ENCODE results near the gene COA8.

COA8 gene

DNA sequence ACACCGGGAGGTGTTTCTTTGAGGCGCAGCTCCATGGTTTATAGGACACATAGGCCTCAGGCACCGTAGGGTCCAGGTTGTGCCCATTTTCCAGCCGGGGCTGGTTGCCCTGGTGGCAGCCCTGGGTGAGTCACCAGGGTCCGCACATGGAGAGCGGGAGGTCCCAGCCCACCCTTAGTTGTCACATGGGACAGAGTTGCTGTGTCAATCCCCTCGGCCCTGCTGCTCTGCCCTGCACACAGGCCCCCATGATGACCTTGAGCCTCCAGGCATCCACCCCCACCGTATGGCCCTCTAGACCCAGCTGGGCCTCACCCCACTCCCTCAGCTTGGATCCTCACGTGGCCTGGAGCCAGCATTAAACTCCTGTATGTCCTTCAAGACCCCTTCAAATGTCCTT is 26.1 kb upstream of the COA8 start:
- Histone ChIP-seq H3K27me3 (no peaks in the 10 kb centered on the region), H3K4me1 (peaks cover 7% of the 10 kb centered on the region), H3K36me3 (peaks cover 41% of the 10 kb centered on the region), H3K4me3 (ENCODE audit: low read depth, low read length) (no peak overlapping the region), H3K9me3 (no peaks in the 10 kb centered on the region)
- DNase-seq = no peak
- no peak for TF ChIP-seq CTCF (IDR thresholded peaks at IDR 0.05; ENCODE audit: low read depth, low read length)

- Histone ChIP-seq H3K27me3 (no peaks in the 10 kb centered on the region), H3K9me3 (no peaks in the 10 kb centered on the region), H3K36me3 (peaks cover 36% of the 10 kb centered on the region), H3K4me3 (ENCODE audit: low read depth, low read length) (no peak overlapping the region), H3K4me1 (peaks cover 7% of the 10 kb centered on the region)
- no peak for DNase-seq
- no peak for TF ChIP-seq CTCF (IDR thresholded peaks at IDR 0.05; ENCODE audit: low read depth, low read length)
Measured at GRCh38 chr14:103537175-103537990, 25.4 kb upstream of the COA8 start.

DNA sequence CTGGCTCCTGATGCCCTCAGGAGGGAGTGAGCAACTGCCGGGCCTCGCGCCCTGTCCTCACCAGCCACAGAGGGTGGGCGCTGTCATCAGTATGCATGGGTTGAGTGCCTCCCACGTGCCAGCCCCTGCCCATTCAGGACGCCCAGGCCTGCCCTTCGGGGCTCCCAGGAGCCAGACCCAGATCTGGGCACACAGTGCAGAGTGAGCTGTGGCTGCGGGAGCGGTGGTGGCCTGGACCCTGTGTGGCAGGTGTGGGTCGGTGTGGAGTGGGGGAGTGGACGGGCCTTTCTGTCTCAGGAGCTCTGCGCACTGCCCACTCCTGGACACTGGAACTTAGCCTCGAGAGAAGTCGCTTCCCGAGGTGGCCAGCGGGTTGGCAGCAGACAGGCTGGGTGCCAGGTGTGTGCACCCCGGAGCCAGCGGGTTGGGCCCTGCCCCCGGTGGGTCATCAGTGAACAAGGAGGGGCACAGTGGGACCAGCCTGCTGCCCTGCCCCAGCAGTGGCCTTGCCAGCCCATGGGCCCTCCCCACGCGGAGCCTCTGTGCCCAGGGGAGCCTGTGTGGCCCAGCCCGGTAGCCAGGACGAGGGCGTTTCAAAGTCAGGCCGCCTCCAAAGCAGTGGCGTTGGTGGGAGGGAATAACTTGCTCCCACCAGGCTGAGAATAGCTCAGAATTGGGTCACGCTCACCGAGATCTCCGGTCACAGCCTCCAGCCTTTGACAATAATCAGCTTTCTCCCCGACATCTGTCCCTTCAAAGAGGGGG is 24.3 kb upstream of the COA8 start:
- peaks cover 16% of the 10 kb centered on the region for H3K4me1 ChIP-seq
- H3K36me3 ChIP-seq = peaks cover 25% of the 10 kb centered on the region
- no peak overlapping the region for H3K4me3 ChIP-seq (ENCODE audit: low read depth, low read length)
- no peaks in the 10 kb centered on the region for H3K9me3 ChIP-seq
- H3K27me3 ChIP-seq = no peaks in the 10 kb centered on the region
- no peak for TF ChIP-seq CTCF (IDR thresholded peaks at IDR 0.05; ENCODE audit: low read depth, low read length)
- DNase-seq = no peak

DNA sequence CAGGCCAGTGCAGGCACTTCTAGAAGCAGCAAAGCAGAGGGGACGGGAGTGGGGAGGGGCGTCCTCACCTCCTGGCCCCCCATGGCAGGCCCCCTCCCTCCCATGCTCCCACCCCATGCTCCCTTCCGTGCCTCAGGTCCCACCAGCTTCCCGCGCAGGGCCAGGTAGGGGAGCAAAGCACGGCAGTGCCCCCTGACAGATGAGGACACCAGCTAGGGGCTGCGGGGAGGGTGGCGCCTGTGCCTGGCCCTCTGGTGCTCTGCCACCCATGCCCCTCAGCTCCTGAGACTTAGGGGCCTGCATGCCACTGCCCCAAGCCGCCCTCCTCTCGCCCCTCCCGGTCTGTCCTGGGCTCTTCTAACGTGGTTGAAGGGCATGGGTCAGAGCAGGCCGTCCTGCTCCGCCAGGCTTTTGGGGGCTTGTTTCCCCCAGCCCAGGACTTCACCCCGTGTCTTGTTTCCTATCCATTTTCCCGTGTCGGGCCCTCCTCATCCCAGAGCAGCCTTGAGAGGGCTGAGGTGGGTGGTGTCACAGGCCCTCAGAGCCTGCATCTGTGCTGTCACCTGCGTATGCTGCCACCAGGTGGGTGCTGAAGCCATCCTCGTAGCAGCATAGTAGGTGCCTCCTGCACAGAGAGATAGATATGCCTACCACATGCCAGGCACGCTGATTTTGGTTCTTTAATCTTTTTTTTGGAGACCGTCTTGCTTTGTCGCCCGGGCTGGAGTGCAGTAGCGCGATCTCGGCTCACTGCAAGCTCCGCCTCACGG is 23.5 kb upstream of the COA8 start:
- Histone ChIP-seq H3K27me3 (no peaks in the 10 kb centered on the region), H3K9me3 (no peaks in the 10 kb centered on the region), H3K4me3 (ENCODE audit: low read depth, low read length) (no peak overlapping the region), H3K4me1 (peaks cover 24% of the 10 kb centered on the region), H3K36me3 (peaks cover 18% of the 10 kb centered on the region)
- no peak for DNase-seq
- no peak for TF ChIP-seq CTCF (IDR thresholded peaks at IDR 0.05; ENCODE audit: low read depth, low read length)

DNA sequence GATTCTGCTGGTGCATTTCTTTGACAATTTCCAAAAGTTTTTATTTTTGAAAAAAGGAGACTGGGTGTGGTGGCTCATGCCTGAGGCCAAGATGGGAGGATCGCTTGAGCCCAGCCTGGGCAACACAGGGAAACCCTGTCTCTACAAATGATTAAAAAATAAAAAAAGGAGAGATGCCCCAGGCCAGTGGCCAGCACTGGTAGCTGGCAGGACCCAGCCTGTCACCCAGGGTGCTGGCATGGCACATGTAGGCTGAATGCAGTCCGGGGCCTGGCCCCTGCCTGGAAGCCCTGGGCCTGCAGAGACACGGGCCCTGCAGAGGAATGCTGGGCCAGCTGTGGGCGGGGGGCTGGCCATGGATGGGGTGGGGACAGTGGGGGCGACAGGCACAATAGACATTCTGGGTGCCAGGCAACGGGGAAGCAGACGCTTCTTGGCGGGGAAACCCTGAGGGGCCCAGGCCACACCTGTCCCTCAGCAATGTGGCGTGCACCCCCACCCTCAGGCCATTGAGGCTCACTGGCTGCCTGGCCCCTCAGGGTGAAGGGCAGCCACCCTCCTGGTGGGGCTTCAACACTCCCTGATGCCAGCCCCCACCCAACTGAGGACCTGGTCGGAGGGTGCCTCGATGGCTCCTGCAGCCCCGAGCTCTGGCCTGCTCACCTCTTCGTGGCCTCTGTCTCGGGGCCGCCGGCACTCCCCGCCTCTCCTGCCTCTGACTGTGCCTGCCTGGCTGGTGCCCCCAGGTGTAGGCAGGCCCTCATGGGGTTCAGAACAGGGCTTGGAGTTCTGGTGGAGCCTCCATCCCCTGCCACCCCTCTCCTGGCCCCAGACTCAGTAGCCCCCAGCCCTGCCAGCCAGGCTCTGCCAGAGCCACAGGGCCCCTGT is 21.7 kb upstream of the COA8 start:
- peaks cover 29% of the 10 kb centered on the region for H3K4me1 ChIP-seq
- no peaks in the 10 kb centered on the region for H3K9me3 ChIP-seq
- H3K27me3 ChIP-seq = no peaks in the 10 kb centered on the region
- no peak overlapping the region for H3K4me3 ChIP-seq (ENCODE audit: low read depth, low read length)
- TF ChIP-seq CTCF (IDR thresholded peaks at IDR 0.05; ENCODE audit: low read depth, low read length) = no peak
- DNase-seq = no peak
- peaks cover 5% of the 10 kb centered on the region; the same call in 1 of the 2 replicates for H3K36me3 ChIP-seq
